NCI-H345 treated with DMSO at 0.1 percent for 48 hours (cell line): ENCODE data around the gene NRIP2.
A peak's percentile ranks its signal among the peaks of the same experiment; 100 is the strongest.

ENCODE experiments used
- DNase-seq: peaks from one replicate; lab custom pipeline; 2025; ENCODE audit not compliant: unreplicated experiment; lab: John Stamatoyannopoulos, UW

The NRIP2 gene

DNA sequence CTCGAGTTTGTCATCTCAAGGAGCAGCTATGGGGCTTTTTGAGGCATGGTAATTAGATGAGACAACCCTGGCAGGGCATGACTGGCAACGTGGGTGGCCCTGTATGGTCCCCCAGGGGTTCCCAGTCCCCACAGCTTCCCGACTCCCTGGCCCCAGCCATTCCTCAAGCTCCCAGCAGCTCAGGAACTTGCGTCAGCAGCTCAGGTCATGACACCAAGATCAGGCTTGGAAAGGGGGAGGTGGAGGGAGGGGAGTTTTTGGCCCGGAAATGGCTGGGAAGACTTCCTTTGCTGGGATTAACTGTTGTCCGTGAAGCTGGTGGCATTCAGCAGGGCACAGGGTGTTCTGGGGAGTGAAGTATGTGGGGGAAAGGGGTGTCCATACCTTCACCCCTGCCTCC, 10.4 kb upstream of the NRIP2 start:
- DNase-seq: no peak

DNA sequence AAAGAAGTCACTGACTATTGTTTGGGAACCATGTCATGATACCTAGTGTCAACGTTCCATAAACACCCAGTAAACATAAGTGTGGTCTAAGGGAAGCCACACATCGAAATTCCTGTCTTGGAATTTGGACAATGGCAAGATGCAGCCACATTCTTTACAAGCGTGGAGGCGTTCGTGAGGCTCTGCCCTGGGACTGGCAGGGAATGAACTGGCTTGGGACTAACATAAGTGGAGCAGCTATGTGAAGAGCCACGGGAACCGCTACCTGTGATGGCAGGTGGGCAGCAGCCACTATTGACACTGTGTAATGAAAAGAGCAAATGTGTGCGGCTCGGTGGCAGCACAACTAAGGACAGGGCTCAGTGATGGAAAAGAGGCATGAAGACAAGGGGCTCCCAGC, 10.0 kb upstream of the NRIP2 start:
- DNase-seq: no peak

DNA sequence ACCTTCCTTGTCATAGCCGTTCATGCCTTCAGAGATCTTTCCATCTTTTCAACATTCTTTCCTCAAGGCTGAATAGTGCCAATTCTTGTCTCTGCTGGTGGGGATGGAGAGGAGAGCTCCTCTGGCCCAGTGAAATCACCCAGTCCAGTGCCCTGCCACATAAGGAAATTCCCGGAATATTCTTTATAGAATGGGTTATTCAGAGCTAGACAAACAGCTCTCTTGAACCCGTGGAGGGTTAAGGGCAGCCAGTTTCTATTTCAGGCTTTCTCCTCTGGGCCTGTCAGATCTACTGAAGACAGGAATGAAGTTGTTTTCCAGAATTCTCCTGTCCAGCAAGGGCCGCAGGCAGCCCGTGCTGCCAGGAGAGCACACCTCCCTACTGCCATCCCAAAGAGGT, 8.1 kb upstream of the NRIP2 start:
- no peak for DNase-seq

DNA sequence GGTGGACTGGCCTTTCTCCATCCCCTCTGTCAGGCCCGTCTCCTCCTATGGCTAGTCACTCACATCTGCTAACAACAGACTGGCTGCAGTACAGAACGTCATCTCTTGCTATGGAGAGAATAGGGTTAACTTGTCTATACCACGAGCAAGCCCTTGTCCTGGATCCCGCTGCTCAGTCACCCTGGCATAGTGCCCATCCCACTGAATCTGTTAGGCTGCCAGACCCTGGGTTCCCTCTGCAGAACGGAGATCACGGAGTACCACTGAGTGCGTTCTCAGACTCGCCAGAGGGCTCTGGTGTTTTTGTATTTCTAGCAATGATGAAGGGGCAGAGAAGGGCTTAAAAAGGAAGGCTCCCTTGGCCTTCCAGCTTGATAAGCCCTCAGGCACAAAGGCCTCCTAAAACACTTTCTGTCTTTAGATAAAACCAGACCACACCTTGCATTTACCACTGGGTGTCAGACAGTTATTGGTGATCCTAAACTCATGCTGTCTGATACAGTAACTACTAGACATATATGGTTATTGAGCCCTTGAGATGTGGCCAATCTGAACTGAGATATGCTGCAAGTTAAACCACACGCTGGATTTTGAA, 6.3 kb upstream of the NRIP2 start:
- DNase-seq: no peak

DNA sequence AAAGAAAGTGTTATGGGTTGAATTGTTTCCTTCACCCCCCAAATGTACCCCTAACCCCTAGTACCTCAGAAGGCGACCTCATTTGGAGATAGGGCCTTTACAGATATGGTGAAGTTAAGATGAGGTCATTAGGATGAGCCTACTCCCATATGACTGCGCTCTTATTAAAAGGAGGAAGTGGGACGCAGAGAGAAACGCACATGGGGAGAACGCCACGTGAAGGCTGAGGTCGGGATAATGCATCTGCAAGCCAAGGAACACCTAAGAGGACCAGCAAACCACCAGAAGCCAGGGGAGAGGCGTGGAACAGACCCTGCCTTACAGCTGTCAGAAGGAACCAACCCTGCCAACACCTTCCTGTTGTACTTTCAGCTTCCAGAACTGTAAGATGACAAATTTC, 1.7 kb upstream of the NRIP2 start:
- no peak for DNase-seq

DNA sequence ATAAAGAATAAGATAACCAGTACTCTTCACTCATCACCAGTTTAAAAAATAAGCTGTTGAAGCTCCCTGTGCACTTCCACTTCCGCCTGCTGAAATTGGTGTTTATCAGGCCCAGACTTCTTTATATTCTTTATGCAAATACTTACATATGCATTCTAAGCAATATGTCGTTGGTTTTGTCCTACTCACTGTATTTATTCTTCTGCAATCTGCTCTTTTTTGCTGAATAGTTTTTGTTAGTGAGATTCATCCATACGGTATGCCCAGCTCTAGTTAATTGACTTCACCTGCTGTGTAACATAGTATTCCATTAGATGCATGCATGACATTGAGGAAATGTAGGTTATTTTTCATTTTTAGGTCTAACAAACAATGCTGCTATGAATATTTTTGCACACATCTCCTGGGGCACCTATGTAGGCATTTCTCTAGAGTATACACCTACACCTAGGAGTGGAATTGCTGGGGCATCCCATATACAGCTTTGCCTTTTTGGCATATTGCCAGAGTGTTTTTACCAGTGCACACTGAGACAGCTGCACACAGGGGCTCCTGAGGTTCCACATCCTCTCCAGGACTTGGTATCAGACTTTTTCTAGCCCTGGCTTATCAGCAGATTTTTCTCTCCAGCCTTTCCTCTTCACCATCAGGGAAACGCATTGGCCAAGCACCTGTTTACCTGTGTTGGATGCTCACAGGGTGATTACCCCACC, 1.0 kb upstream of the NRIP2 start:
- DNase-seq: no peak

DNA sequence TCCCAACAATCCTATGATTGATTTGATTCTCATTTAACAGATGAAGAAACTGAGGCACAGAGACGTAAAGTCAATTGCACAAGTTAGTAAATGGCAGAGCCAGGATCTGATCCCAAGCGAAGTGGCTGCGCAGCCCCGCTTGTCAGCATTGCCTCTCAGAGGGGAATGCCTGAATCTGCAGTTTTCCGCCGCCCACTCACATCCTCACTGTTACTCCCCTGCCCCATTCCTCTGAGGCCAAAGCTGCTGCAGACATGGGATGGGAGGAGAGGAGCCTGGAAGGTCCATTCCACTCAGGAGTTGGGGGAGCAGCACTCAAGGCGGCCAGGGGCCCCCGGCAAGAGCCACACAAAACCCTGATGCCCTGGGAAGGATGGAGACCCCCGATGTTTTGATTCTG, 1.0 kb downstream of the NRIP2 start:
- no peak for DNase-seq

DNA sequence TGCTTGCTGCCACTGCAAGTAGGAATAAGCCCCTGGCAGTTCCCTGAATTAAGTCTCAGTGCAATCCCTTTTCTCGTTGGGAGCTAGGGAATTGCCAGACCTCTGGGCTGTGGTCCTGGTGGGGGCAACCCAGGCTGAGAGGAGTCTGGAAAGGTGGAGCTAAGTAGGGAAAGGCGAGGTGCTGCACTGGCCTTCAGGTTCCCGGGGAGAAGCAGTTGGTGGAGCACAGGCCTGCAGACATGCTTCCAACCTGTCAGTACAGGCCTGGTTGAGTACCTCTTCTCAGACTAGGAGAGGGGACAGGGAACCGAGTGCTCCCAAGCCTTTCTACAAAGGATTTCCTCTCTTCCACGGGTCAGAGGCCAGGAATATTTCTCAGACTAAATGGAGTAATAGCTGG, 1.5 kb downstream of the NRIP2 start:
- DNase-seq: no peak

DNA sequence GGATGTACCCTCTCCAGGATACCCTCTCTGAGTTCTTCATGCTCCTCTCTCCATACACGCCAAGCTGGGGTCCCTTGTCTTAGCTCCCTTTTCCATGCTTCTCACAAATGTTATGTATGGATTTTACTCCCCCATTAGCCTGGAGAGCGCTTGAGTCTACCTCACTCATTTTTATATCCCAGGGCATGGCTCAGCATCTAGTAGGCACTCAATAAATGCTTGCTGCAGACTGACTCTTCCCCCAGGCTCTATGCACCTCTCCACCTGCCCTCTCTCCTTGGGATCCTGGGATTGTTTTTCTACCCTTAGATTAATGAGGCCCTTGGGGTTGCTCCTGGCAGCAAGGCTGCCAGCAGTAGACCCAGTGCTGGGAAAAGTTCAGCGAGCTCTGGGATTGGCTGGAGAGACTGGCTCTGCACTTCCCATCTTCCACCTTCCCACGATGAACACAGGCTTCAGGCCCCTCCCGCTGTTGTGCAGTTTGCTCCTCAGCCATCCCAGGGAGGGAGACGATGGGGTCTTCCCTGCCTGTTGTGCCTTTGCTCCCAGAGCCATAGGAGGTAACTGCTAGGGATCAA, 2.2 kb downstream of the NRIP2 start:
- DNase-seq: no peak

DNA sequence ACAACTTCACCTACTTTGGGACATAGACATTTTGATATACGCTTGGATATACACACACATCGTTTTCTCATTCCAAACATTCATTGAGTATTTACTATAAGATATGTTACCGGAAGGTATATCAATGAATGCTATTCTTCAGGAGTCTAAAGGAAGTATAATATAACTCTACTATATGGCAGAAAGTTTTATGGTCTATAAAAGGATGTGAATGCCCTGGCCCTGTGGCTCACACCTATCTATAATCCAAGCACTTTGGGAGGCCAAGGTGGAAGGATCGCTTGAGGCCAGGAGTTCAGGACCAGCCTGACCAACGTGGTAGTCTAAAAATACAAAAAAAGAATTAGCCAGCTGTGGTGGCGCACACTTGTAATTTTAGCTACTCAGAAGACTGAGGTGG, 5.6 kb downstream of the NRIP2 start:
- no peak for DNase-seq

DNA sequence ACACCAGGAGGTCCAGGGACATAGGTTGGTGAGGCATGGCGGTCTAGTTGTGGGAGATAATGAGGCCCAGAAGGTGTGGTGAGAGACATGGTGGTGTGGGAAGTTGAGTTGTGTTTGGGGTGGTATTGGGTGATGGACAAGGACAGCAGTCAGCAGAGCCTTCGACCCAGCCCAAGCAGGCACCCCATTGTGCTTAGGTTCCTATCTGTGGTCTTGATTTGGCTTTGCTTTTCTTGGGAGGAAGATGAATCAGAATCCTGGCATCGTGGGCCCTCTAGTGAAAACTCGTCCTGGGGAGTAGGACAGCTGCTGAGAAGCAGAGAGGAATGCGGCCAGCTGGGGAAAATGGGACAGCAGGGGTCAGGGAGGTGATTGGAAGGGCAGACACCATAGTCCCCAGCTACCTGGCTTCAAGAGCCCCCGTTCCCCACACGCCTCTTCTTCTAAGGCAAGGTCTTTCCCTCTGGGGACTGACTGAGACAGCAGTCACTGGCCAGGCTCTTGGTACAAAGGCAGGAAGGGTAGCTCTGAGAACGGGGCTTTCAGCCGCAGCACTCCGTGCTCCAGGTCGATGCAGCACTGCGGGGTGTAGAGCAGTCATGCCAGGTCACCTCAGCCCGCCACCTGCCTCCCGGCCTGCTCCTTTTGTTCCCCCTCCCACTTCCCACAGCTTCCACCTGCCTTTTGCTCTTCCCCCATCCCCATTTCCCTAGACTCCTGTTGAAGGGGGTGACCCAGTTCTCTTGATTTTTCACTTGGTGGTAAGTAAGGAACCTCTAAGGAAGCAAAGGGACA, 7.9 kb downstream of the NRIP2 start:
- no peak for DNase-seq

DNA sequence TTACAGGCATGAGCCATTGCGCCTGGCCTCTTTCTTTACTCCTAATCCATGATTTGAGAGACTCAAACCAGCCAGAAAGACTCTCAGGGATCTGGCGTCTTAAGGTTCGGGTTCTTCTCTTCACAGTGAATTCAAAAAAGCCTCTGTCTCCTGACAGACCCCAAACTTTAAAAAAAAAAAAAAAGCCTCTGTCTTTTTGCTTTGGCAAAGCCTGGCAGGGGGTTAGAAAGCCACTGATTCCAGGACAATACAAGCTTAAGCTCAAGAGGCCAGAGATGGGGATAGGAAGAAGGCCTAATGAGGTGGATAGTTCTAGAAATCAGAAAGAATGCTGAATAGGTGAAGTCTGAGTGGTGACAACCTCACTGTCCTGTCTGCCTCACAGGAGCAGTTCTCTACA, 8.8 kb downstream of the NRIP2 start:
- DNase-seq: no peak

DNA sequence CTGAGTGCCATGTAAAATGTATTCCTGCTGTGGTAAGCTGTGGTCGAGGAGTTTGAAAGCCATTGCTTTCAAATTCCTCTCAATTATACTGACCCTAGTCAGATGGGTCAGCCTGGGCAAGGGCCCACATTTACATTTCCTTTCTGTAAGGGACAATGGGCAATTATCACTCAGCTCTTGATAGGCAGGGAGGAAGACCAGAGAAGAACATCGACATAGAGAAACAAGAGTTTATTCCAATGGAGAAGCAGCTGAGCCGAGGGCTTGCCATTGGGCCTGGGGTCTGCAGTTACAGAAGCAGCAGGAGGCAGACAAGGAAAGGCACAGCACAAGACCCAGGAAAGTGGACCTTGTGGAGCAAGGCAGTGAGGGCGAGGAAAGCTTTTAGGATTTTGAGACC, 9.7 kb downstream of the NRIP2 start:
- no peak for DNase-seq

DNA sequence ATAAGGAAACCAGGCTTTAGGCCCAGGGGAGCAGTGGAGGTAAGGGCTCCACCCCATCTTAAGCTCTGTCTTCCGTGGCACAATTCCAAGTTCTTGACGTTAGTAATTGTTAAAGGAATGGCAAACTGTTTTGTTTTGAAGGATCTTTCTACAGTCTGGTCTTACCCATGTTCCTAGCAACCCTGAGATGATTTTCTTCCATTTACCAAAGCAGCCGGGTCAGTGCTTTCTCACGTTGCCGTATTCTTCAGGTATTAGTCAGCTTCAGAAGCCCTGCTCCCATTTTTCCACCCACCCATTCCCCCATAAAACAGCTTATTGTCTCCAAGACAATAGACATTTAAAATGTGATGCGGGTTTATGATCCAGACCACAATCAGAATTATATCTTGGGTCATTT, 10.3 kb downstream of the NRIP2 start:
- DNase-seq: no peak

DNA sequence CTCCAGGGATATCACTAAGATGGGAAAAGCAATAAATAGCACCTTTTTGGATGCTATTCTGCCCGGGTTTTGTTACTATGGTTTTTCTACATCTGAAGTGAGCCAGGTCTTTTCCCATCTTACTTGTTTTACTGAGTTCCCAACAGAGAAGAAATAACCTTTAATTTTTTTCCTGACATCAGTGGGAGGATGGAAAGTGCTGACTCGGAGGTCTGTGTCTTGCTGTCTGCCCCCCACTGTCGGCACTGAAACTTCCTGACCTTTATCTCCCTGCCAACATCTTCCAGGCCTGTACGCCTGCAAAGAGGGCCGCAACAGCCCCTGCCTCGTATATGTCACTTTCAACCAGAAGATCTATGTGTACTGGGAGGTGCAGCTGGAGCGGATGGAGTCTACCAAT, 11.4 kb downstream of the NRIP2 start:
- DNase-seq: no peak

DNA sequence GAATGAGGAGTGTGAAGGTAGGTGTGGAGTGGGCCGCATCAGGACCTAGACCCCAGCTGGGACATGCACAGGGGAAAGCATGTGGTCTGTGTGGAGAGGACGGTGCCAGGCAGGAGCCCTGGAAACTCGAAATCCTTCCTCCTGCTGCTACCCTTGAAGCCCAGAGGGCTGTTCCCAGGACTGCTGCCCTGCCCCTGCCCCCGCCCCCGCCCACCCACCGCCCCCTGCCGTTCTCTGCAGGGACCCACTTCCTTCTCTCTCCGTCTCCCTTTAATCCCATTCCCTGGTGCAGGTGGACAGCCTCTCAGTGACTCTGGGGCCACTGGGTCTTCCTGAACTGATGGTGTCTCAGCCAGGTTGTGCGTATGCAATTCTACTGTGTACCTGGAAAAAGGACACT, 14.4 kb downstream of the NRIP2 start:
- DNase-seq: no peak

DNA sequence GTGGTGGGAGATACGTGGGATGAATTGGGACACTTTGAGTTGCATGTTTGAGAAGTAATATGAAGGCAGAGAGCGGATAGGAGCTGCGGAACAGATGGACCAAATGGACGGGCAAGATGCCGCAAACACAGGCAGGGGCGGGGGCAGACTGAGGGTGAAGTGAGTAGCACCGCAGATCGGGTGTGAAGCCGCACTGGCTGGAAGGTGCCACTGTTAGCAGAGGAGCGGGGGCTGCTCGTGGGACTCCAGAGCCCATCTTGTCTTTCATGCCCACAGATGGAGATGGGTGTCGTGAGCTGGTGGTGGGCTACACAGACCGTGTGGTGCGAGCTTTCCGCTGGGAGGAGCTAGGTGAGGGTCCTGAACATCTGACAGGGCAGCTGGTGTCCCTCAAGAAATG, 15.0 kb downstream of the NRIP2 start:
- no peak for DNase-seq

DNA sequence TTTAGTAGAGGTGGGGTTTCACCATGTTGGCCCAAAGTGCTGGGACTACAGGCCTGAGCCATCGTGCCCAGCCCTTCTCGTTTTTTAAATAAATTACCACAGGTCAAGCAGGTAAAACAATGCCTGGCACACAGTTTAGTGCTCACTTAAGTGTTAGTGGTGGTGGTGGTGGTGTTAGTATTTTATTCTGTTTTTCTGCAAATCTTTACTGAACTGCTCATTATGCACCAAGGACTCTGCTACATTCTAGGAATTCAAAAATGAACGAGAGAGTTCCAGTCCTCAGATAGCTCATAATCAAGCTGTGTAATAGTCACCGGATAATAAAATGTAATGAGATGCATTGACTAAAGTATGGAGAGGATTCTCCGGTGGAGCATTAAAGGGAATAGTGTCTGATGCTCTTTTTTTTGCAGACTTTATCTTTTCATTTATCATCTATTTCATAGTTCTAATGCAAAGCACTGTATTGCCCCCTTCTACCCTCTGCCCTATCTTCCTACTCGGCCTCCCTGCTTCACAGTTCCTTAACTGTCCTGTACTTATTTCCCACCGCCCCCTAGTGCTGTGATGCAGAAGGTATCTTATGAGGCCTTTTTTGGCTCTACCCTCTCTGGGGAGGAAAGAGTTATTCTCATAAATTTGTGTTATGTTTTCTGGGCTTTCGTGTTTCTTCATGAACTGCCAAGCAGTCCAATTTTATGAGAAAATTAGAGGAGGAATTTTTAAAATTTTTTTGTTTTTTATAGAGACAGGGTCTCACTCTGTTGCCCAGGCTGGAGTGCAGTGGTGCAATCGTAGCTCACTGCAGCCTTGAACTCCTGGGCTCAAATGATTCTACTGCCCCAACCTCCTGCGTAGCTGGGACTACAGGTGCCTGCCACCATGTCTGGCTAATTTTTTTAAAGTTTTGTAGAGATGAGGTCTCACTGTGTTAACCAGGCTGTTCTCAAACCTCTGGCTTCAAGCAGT, 21.3 kb downstream of the NRIP2 start:
- peak; percentile 36 for DNase-seq

DNA sequence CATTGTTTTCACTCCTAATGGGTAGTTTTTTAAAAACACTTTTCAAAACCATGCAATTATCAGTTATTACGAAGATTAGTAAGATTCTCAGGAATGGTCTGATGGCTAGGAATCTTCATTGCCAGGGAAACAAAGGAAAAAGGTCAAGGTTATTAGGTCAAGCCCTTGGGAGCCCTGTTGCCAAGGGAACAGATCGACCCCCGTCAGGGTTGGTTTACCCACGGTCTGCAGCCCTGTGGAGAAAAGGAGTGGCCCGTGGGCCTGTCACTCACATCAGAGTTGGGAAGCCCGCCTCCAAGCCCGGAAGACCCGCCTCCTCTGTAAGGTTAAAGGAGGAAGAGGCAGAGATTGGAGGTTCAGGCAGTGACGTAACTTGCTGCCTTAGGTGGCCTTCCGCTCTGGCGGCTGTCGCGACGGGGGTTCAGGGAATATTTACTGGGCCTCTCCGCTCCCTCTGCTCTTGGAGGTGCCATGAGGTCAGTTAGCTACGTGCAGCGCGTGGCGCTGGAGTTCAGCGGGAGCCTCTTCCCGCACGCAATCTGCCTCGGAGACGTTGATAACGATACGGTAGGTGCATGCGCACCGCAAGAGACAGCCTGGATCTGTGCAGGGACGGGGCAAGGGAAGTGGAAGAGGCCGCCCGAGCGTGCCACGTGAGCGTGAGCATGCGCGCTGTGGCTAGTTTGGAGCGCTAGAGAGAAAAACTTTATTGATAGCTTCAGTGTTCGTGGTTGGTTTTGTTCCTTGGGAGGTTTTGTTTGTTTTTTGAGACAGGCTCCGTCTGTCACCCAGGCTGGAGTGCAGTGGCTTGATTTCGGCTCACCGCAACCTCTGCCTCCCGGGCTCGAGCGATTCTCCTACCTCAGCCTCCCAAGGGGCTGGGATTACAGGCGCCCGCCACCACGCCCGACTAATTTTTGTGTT, 22.3 kb downstream of the NRIP2 start, which contains the start of gene ITFG2:
Gene ITFG2, plus strand, starts transcription at position 379 of the 924 bp plus-strand sequence. Its CDS starts 93 bp downstream, at position 472.
- peak; percentile 99 for DNase-seq

DNA sequence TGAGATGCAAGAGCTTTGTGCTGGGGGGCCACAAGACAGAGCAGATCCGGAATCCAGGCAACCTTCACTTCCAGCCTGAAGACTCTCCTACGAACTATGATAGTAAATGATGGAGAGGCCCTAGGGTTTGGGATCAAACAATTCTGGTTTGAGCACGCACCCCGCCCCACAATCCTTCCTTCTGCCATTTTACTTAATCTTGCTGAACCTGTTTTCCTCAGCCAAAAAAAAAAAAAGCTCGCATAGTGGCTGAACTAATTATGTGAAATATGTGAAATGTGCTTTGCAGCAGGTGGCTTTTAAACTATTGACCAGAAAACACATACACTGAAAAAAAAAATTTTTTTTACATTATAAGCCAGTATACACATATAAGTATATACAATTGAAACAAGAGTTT, 23.0 kb downstream of the NRIP2 start:
- DNase-seq: no peak
